ENCODE results near the gene CCNB2. TPM values are rescaled to one million over a fixed set of nuclear protein-coding genes. Genes with fewer than 3 reads are reported as not detected.

Gene CCNB2
- total and polyA plus RNA-seq, 9 of the 15 experiments (the other 6 are each of a cell fraction or from before 2014, with no cell fraction given): 84.8 to 266 (median 124) TPM

DNA sequence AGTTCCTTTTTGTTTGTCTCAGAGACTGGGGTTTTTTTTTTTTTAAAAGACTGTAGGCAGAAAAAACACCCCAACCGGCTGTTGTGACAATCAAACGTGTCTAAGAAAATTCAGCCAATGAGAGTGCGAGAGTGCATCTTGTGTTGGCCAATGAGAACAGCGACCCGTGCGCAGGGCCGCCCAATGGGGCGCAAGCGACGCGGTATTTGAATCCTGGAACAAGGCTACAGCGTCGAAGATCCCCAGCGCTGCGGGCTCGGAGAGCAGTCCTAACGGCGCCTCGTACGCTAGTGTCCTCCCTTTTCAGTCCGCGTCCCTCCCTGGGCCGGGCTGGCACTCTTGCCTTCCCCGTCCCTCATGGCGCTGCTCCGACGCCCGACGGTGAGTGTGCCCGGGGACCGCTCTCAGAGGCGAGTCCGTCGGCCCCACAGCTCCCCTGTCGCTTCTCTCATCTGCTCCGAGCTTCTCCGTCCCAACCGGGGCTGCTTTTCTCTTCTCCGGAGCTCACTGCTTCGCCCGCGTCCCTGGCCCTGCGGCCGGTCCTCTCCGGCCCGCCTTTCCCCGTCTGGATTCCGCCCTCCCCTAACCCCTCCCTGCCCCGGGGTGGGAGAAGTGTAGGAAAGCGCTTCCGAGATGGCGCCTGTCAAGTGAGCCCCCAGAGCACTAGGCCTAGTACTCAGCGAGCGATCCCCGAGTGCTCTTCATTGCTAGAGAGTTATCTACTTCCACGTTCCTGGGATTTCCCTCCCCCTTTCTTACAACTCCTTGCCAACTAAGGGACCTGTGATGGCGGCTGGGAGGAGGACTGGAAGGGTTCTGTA, at the start of gene CCNB2 (continued):
- peak; percentile 76 for TF ChIP-seq POLR2AphosphoS5 (IDR thresholded peaks at IDR 0.05; ENCODE audit: control insufficient read depth, insufficient read depth, low read depth, low read length)
- no peak for TF ChIP-seq NFIX (CRISPR knock-in tag; IDR thresholded peaks at IDR 0.05; ENCODE audit: low read depth)
- TF ChIP-seq SMARCE1 (IDR thresholded peaks at IDR 0.05): peak; percentile 27; the same call in 1 of the 2 replicates
- TF ChIP-seq ZBTB7A (IDR thresholded peaks at IDR 0.05; ENCODE audit: borderline replicate concordance, control insufficient read depth, low read depth, low read length): peak; percentile 27; the same call in 1 of the 2 replicates
- TF ChIP-seq, protein P1, sequence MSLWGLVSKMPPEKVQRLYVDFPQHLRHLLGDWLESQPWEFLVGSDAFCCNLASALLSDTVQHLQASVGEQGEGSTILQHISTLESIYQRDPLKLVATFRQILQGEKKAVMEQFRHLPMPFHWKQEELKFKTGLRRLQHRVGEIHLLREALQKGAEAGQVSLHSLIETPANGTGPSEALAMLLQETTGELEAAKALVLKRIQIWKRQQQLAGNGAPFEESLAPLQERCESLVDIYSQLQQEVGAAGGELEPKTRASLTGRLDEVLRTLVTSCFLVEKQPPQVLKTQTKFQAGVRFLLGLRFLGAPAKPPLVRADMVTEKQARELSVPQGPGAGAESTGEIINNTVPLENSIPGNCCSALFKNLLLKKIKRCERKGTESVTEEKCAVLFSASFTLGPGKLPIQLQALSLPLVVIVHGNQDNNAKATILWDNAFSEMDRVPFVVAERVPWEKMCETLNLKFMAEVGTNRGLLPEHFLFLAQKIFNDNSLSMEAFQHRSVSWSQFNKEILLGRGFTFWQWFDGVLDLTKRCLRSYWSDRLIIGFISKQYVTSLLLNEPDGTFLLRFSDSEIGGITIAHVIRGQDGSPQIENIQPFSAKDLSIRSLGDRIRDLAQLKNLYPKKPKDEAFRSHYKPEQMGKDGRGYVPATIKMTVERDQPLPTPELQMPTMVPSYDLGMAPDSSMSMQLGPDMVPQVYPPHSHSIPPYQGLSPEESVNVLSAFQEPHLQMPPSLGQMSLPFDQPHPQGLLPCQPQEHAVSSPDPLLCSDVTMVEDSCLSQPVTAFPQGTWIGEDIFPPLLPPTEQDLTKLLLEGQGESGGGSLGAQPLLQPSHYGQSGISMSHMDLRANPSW (CRISPR knock-in tag; IDR thresholded peaks at IDR 0.05): no peak
- TF ChIP-seq SNIP1 (IDR thresholded peaks at IDR 0.05; ENCODE audit: low read depth): no peak
- TF ChIP-seq, protein P2, sequence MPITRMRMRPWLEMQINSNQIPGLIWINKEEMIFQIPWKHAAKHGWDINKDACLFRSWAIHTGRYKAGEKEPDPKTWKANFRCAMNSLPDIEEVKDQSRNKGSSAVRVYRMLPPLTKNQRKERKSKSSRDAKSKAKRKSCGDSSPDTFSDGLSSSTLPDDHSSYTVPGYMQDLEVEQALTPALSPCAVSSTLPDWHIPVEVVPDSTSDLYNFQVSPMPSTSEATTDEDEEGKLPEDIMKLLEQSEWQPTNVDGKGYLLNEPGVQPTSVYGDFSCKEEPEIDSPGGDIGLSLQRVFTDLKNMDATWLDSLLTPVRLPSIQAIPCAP (CRISPR knock-in tag; IDR thresholded peaks at IDR 0.05; ENCODE audit: borderline replicate concordance): no peak
- TF ChIP-seq ZNF274 (IDR thresholded peaks at IDR 0.05; ENCODE audit: borderline replicate concordance, low read depth, low read length): no peak
- TF ChIP-seq, protein P3, sequence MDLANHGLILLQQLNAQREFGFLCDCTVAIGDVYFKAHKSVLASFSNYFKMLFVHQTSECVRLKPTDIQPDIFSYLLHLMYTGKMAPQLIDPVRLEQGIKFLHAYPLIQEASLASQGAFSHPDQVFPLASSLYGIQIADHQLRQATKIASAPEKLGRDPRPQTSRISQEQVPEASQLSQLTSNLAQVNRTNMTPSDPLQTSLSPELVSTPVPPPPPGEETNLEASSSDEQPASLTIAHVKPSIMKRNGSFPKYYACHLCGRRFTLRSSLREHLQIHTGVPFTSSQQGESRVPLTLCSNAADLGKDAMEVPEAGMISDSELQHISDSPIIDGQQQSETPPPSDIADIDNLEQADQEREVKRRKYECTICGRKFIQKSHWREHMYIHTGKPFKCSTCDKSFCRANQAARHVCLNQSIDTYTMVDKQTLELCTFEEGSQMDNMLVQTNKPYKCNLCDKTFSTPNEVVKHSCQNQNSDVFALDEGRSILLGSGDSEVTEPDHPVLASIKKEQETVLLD (IDR thresholded peaks at IDR 0.05): no peak
- TF ChIP-seq, protein P4, sequence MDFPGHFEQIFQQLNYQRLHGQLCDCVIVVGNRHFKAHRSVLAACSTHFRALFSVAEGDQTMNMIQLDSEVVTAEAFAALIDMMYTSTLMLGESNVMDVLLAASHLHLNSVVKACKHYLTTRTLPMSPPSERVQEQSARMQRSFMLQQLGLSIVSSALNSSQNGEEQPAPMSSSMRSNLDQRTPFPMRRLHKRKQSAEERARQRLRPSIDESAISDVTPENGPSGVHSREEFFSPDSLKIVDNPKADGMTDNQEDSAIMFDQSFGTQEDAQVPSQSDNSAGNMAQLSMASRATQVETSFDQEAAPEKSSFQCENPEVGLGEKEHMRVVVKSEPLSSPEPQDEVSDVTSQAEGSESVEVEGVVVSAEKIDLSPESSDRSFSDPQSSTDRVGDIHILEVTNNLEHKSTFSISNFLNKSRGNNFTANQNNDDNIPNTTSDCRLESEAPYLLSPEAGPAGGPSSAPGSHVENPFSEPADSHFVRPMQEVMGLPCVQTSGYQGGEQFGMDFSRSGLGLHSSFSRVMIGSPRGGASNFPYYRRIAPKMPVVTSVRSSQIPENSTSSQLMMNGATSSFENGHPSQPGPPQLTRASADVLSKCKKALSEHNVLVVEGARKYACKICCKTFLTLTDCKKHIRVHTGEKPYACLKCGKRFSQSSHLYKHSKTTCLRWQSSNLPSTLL (IDR thresholded peaks at IDR 0.05): no peak
- TF ChIP-seq, protein P5, sequence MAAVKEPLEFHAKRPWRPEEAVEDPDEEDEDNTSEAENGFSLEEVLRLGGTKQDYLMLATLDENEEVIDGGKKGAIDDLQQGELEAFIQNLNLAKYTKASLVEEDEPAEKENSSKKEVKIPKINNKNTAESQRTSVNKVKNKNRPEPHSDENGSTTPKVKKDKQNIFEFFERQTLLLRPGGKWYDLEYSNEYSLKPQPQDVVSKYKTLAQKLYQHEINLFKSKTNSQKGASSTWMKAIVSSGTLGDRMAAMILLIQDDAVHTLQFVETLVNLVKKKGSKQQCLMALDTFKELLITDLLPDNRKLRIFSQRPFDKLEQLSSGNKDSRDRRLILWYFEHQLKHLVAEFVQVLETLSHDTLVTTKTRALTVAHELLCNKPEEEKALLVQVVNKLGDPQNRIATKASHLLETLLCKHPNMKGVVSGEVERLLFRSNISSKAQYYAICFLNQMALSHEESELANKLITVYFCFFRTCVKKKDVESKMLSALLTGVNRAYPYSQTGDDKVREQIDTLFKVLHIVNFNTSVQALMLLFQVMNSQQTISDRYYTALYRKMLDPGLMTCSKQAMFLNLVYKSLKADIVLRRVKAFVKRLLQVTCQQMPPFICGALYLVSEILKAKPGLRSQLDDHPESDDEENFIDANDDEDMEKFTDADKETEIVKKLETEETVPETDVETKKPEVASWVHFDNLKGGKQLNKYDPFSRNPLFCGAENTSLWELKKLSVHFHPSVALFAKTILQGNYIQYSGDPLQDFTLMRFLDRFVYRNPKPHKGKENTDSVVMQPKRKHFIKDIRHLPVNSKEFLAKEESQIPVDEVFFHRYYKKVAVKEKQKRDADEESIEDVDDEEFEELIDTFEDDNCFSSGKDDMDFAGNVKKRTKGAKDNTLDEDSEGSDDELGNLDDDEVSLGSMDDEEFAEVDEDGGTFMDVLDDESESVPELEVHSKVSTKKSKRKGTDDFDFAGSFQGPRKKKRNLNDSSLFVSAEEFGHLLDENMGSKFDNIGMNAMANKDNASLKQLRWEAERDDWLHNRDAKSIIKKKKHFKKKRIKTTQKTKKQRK (IDR thresholded peaks at IDR 0.05; ENCODE audit: borderline replicate concordance, low read depth, low read length): no peak
- TF ChIP-seq MYNN (IDR thresholded peaks at IDR 0.05): no peak
- no peak for TF ChIP-seq MYNN (CRISPR knock-in tag; IDR thresholded peaks at IDR 0.05)
- peak; percentile 91 for TF ChIP-seq ZFX (CRISPR knock-in tag; IDR thresholded peaks at IDR 0.05)
- TF ChIP-seq MECOM (CRISPR knock-in tag; IDR thresholded peaks at IDR 0.05): no peak
- no peak for TF ChIP-seq ZKSCAN8 (CRISPR knock-in tag; IDR thresholded peaks at IDR 0.05)
- no peak for TF ChIP-seq PTBP1 (IDR thresholded peaks at IDR 0.05; ENCODE audit: low read depth, low read length)
